NCI-H226 (cell line): ENCODE results near the gene CCDC106.

ENCODE experiments used
- DNase-seq: peaks from one replicate; pipeline ENCODE4 v3.0.0-alpha.2; 2015

The CCDC106 gene

DNA sequence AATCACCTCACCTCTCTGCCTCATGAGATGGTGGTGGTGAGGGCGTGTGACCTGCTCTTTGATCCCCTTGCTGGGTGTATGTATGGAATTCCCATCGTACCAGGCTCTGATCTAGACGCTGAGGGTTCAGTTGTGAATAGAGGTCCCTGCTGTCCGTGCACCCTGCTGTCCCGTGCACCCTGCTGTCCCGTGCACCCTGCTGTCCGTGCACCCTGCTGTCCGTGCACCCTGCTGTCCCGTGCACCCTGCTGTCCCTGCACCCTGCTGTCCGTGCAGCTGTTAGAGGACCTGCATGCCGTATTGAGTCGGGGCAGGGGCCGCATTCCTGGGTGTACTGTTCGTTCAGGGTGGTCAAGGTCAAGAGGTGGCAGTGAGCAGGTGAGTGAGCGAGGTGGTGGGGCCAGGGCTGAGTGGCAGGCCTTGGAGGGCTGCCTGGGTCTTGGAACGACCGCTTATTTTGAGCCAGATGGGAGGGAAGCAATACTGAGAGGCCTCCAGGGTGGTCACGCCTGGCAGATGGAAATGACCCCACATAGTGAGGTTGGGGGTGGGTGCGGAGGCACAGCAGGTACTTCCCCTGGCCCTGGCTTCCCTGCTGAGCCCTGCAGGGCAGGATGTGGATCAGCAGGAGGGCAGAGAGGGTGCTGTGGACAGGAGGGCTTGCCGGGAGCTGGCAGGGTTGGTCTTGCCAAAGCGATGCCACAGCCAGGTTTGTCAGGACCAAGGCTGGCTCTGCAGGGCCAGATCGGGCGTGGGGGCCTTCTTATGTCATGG, 22.5 kb downstream of the CCDC106 start:
- peak; percentile 40 for DNase-seq

DNA sequence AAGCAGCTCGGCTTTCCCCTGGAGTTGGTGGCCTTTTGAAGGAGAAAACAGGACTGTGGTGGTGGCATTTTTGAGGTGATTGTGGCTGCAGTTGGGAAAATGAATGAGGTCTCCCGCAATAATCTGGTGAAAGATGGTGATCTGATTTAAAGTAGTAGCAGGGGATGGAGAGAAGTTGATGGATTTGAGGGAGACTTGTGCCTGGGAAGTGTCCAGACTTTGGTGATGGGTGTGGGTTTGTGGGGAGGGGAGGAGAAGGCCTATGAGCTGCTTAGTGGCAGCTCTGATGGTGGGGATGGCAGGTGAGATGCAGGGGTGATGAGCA, 23.0 kb downstream of the CCDC106 start:
- DNase-seq: no peak

DNA sequence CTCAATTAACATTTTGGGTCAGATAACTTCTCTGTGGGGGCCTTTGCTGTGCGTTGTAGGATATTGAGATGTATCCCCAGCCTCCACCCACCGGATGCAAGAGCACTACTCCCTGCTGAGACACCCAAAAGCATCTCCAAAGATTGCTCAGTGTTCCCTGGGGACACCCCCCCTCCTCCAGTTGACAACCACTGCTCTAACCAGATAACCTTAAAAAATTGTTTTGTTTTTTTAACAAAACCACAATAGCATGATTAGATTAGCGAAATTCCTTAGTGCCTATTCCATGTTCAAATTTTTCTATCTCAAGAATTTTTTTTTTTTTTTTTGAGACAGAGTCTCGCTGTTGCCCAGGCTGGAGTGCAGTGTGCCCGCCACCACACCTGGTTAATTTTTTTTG, 24.4 kb downstream of the CCDC106 start:
- peak; percentile 32 for DNase-seq

DNA sequence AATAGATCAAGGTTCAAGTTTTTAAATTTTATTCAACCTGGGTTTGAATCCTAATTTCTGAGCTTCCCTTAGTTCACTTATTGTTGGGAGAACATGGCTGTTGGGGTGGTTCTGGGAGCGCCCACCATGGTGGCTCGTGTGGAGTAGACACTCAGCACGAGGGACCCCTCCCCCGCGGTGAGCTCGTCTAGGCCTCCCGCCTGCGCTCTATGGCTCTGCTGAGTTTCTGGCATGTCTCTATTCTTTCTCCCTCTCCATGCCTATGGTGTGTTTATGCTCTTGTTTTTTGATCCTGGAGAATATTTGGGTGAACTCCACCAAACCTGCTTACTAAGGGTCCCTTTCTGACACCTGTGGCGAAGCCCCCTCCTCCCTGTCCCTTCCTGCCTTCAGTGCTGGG, 25.5 kb downstream of the CCDC106 start:
- DNase-seq: no peak

DNA sequence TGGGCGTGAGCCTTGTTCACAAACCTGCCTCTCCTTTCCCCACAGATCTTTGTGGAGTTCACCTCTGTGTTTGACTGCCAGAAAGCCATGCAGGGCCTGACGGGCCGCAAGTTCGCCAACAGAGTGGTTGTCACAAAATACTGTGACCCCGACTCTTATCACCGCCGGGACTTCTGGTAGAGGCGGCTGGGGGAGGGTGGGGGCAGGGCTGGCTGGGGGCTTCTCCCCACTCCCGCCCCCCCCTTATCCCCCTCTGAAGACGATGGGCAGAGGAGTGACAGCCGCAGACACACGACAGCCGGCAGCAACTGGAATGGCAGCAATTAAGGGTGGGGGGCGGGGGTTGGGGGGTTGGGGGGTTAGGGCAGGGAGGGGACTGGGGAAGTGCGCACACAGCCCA, 25.9 kb downstream of the CCDC106 start:
- DNase-seq: no peak

DNA sequence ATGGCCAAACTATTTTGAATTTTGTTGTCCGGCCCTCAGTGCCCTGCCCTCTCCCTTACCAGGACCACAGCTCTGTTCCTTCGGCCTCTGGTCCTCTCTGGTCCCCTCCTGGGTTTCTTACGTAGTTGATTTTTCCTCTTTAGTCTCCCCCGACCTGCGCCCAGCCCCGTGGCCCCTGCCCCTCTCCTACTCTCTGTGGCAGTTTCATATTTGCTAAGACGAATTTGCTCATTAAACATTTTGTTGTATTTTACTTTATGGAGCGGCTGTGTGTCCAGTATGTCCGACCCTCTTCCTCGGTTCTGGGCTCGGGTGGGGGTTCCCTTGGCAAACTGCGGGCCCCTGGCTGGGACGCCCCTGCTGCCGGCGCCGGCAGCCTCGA, 26.4 kb downstream of the CCDC106 start:
- no peak for DNase-seq

DNA sequence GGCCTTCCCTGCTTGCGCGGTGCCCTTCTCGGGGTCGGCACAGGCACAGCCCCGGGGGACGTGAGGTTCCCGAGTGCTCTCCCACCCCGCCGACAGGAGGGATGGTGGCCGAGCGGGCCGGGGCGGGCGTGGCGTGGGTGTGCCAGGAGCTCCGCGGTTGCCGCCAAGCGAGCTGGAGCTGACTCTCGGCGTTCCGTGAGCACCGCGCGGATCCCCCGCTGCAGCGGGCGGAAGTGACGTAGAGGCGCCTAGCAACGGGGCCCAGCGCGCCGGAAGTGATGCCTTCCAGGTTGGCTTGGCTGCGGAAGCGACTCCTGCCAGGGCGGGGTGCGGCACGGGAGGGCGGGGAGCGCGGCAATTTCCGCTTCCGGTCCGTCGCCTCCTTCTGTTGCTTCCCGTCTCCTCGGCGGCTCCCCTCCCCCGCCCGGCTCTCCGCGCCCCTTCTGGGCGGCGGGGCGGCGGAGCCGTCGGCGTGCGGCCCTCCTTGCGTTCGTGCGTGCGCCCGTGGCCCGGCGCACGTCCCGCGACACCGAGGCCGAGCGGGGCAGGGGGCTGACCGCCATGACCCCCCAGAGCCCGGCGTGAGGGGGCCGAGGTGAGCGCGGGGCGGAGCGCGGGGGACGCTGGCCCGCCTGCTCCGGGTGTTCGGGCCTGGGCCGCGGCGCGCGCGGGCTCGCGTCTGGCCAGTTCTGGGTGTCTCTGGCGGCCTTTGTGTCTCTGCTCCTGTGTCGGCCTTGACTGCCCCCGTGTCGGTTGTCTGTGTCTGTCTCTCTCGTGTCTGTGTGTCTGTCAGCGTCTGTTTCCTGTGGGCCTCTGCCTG, 27.0 kb downstream of the CCDC106 start, which contains the start of gene EPN1:
Gene EPN1 (plus strand): TSS at position 386 of the 820 bp plus-strand sequence. CDS start 3,402 bp downstream, outside the sequence.
- peak; percentile 99 for DNase-seq

DNA sequence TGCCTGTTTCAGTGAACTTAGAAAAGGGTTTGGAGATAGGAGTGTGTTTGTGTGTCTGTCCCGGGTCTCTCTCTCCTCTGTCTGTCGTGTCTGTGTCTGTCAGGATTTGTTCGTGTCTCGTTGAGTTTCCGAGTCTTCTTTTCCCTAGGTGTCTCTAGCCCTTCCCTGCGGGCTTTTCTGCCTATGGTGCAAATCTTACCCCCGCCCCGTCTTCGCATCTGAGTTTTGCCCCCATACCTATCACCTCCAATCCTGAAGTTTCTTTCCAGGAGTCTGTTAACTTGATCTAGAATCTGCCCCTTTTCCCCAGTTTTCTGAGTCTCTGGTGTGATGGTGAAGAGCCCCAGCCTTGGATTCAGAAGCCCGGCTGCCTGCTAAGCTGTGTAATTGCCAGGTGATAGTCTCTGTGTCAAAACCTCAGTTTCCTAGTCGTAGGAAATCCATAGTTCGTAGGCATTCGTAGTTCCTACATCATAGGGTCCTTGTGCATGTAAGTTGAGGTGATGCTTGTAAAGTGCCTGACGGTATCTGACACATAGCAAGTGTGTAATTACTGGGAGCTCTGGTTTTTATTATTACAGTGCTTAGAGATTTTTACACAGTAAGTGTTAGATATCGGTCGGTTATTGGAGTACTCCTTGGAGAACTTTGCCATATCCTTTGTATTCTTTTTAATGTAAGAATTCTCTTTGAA, 27.8 kb downstream of the CCDC106 start:
- DNase-seq: no peak

DNA sequence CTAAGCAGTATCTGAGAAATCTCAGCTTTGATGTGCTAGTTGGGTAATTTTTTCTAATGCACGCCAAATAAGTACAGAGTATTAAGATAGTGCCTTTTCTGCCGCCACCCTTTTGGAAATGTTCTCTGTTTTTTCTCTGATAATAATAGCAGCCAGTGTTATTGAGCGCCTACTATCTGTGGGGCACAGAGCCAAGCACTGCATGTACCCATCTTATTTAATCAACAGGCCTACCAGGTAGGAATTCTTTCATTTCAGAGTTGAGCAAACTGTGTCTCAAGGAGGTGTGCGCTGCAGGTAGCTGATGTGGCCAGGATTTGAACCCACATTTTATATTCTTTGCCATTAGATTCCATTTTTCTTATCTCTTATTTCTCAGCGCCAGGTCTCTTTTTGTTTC, 28.4 kb downstream of the CCDC106 start:
- no peak for DNase-seq

DNA sequence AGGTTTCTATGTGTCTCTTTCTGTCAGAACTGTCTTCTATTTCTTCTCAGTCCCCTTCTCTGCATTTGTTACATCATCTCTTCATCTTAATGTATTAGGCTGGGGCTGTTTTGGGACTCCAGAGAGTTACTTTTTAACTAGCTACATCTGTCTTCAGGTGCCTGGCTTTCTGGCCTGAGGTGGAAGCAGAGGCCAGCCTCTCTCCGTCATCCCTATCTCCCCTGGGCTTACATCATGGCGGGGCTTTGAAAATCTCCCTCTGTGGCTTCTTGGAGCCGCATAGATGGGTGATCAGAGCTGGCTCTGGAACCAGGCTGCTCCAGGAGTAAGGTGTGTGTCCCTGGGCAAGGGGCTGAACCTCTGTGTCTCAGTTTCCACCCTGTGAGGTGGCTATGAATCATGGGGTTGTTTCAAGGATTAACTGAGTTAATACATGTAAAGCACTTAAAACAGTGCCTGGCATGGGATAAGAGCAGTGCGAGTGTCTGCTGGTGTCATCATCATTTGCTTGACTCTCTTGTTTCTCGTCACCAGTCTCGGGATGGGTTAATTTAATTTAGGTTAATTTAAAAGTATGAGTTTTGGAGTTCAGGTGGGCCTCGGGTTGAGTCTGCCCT, 29.0 kb downstream of the CCDC106 start:
- no peak for DNase-seq

DNA sequence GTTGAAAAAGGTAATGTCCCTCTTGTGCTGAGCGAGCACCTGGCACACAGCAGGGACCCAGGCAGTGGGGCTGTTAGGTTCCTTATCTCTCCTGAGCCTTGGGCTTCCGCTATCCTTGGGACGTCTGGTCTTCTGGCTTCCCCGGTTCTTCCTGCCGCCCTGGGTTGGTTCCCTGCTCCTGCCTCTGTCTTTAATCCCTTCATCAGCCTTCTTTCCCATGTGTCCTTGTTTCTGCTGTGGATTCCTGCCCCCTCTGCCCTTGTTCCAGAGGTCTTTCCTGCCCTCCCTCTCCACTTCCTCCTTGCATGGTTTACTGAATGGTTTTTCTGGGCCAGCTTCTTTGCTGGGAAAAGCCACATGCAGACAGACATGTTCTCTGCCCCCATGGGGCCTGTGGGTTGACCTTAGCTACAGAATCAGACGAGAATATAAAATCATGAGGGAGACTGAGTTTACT, 29.6 kb downstream of the CCDC106 start:
- no peak for DNase-seq

DNA sequence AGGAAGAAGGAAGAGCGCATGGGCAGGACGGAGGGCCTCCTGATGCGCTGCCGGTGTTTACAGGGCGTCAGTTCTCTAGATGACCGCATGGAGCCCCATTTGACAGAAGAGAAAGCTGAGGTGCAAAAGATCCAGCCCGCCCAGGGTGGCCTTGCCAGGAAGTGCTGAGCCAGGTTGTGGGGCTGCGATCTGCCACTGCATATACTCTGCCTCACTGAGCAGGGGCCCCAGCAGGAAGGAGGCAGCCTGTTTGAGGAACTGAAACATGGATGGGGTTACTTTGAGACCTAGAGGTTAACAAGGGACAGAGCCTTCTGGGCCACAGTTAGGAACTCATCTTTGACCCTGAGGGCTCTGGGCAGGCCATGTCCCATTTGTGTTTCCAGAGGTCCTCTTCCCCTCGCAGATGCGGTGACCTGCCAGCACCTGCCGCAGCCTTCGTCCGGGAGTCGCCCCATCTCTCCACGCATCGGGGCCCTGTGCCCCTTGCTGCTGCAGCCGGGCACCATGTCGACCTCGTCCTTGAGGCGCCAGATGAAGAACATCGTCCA, 30.2 kb downstream of the CCDC106 start:
- no peak for DNase-seq

DNA sequence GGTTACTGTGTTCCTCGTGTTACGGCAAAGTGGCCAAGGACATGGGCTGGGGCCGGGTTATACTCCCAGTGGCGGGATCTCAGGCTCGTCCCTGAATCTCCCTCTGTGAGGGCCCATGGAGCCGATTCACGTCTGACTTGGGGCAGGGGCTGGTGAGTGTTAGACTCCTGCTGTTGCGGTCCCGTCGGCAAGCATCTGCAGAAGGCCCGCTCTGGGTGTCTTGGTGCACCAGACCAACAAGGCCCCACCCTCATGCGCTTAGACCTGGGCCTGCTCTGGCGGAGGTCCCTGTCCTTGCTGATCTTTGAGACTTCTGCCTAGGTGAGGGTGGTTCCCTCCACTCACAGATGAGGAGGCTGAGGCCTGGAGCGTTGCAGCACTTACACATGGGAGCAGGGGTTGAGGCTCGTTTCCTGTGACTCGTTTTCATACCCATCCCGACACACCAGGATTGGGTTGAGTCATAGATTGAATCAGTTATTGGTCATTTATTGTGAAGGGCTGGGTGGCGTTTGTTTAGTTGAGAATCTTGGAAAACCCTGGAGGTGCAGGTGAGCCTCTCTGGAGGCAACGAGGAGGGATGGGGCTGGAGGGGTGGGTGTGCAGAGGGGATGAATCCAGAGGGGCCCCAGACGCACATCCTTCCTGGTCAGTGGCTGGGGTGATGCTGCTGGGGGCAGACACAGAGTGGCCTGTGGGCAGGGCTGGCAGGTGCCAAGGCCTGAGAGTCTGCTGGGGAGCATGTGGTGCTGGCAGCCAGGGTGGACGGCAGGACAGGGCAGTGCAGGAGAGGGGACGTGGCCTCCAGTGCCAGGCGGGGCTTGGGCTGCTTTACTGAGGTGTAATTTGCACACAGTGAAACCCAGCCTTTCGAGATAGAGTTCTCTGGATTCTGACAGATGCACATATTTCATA, 31.6 kb downstream of the CCDC106 start:
- DNase-seq: no peak

DNA sequence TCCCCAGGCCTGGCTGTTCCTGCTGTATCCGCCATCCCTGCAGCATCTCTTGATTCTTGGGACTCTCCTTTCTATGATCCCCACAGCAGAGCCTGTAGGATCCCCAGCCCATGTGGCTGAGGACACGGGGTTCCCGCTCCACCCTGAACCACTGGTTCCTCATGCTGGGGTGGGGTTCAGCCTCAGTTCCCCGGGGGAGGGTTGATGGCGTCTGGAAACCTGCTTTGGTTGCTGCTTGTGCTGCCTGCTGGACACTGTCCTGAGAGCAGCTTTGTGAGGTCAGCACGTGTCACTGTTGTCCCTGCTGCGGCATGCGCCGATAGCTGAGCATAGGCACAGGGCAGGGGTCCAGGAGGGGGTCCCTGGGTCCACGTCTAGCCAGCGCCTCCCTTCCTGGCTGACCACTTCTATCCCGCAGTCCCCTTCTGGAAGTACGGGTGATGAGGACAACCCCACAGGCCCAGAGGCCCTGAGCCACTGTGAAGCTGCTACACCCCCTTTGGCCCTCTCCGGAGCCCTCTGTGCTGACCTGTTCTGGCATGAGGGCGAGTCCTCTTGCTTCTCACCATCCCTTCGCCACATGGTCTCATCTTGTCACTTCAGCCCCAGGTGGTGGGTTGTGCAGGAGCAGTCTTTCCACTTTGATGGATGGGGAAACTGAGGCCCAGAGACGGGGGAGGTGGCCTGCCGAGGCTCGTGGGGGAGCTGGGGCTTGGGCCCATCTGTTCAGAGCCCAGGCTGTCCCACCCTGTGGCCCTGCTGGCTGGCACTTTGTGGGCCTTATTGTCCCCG, 32.5 kb downstream of the CCDC106 start:
- DNase-seq: no peak

DNA sequence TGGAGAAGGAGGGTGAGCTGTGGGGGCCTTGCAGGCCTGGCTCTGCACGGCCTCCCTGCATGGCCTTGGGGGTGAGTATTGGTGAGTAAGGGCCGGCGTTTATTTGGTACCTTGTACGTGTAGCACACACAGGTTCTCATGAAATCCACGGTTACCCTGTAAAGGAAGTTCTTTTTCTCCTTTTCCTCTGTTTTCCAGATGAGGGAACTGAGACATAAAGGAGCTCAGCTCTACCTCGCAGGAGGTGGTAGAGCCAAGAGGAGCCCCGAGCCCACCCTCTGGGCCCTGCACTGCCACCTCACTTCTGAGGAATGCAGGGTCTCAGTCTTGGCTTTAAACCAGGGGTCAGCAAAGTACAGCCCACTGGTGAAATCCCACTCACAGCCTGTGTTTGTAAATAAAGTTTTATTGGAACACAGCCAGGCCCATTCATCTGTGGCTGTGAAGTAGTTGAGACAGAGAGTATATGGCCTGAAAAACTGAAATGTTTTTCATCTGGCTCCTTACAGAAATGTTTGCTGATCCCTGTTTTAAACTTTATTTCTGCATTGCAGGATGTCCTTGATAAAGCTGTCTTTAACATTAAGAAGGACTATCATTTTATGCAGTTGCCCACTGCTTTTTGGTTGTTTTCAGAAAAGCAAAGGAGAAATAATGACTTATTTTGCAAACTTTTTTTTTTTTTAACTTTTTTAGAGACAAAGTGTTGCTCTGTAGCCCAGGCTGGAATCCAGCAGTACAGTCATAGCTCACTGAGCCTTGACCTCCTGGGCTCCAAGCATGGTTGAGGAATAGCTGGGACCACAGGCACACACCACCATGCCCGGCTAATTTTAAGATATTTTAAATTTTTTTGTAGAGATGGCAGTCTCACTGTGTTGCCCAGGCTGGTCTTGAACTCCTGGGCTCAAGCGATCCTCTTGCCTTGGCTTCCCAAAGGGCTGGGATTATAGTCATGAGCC, 33.4 kb downstream of the CCDC106 start:
- no peak for DNase-seq

DNA sequence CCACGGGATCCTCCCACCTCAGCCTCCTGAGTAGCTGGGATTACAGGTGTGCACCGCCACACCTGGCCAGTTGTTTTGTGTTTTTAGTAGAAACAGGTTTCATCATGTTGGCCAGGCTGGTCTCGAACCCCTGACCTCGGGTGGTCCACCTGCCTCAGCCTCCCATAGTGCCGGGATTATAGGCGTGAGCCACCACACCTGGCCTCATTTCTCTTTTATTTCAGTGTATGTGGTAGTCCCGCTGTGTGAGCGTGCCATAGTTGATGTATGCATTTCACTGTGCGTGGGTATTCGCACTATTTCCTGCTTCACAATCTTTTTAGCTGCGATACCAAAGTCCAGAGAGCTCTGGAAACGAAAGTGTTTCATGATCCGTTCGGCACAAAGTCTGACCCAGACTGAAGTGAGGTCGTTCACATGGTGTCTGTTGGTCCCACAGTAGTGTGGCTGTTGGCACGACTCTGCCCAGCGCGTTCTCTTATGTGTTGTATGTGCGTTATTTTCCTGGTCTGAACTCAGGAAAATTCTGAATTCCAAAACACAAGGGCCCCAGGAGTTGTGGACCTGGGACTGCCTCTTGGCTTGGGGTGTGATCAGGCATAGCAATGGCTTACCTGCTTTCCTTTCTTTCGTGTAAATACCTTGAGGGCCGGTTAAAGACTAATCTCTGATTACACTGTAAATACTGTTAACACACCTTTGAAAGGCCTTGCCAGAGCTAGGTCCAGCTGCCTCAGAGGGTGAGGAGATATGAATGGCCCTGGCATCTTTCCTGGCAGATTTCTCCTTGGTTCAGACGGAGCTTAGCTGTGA, 35.6 kb downstream of the CCDC106 start:
- no peak for DNase-seq

DNA sequence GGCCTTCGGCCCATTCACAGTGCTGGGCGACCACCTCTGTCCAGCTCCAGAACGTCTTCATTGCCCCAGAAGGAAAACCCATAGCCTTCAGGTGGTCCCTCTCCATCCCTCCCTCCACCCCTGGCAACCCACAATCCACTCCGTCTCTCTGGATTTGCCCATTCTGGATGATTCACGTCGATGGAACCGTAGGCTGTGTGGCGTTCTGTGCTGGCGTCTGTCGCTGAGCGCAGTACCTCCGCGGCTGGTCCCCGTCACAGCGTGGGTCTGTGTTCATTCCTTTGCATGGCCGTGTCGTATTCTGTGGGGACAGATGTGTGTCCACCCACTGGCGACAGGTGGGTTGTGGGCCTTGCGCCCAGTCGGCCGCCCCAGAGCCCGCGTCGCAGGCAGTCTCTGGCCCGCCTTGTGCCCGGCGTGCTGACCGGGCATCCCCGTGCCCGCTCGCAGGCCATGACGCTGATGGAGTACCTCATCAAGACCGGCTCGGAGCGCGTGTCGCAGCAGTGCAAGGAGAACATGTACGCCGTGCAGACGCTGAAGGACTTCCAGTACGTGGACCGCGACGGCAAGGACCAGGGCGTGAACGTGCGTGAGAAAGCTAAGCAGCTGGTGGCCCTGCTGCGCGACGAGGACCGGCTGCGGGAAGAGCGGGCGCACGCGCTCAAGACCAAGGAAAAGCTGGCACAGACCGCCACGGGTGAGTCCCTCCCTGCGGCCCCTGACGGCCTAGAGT, 37.1 kb downstream of the CCDC106 start:
- no peak for DNase-seq

DNA sequence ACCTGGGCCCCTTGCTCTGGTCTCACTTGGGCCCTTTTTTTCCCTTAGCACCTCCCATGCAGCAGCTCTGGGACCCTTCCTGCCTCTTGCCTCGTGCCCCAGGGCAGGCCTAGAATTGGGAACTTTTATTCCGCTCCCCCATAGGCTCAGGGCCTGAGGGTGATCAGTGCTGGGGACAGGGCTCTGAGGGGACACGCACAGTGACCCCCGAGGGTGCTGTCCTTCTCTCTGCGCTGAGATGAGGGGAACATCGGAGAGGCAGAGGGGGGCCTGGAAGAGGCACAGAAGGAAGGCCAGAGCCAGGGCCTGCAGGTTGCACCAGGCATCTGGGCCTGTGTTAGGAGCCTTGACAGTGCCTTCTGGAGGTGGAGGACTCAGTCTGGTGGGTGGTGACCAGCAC, 37.8 kb downstream of the CCDC106 start:
- no peak for DNase-seq
